Breast epithelium (tissue), 4 donors: Measurements from ENCODE around the gene CSTF1. TPM values are rescaled to one million over a fixed set of nuclear protein-coding genes. Genes with fewer than 3 reads are reported as not detected.

Experiments
- DNase-seq, 2 donors: peaks; one replicate each; pipeline ENCODE4 v3.0.0-alpha.2; 2019; ENCODE audit warnings: low spot score in 2 of 2
- H3K27ac ChIP-seq, 2 donors: fragments of 200-600 bp; sonication (generic) in 1 of 2; one replicate each; pipeline ENCODE4 v1.5.1; 2016 to 2019; ENCODE audit warnings: mild to moderate bottlenecking in 1 of 2
- H3K27me3 ChIP-seq, 2 donors: fragments of 200-600 bp; sonication (generic) in 1 of 2; one replicate each; pipeline versions ENCODE4 v1.5.1 to v1.6.0; 2017 to 2019; ENCODE audit warnings: control low read depth in 1 of 2, mild to moderate bottlenecking in 1 of 2
- H3K36me3 ChIP-seq: fragments of 200-600 bp; one replicate; pipeline ENCODE4 v1.5.1; 2019
- H3K4me1 ChIP-seq, 2 donors: fragments of 200-600 bp; sonication (generic); one replicate each; pipeline ENCODE4 v1.5.1; 2016 to 2019; ENCODE audit warnings: control low read depth in 1 of 2
- H3K4me3 ChIP-seq, 3 donors: fragments of 200-600 bp; sonication (generic); 1 replicate in 2 of 3; 2 replicates in 1 of 3; pipeline ENCODE4 v1.5.1; 2016 to 2019; ENCODE audit warnings: mild to moderate bottlenecking in 3 of 3, moderate library complexity in 2 of 3
- H3K9me3 ChIP-seq, 2 donors: fragments of 200-600 bp; sonication (generic) in 1 of 2; one replicate each; pipeline ENCODE4 v1.5.1; 2016 to 2019; ENCODE audit warnings: control low read depth in 1 of 2
- CTCF ChIP-seq, 3 donors: fragments of 450-650 bp; IDR thresholded peaks; one replicate each; pipeline ENCODE4 v1.5.1; 2016 to 2017; ENCODE audit warnings: antibody characterized with exemption in 3 of 3, mild to moderate bottlenecking in 3 of 3, moderate library complexity in 3 of 3
- POLR2A ChIP-seq: fragments of 450-650 bp; IDR thresholded peaks from one replicate; pipeline ENCODE4 v1.6.1; 2016; ENCODE audit warnings: antibody characterized with exemption, mild to moderate bottlenecking, moderate library complexity
- POLR2AphosphoS5 ChIP-seq, 3 donors: sonication (generic); formaldehyde crosslinking; IDR thresholded peaks; one replicate each; pipeline ENCODE4 v1.6.1; 2017; ENCODE audit warnings: antibody characterized with exemption in 3 of 3
- intact Hi-C: fragments of 100-400 bp; cut with DNase I; formaldehyde crosslinking; loops from one replicate; pipeline ENCODE4 v1.15.1; 2023; ENCODE audit warnings: low total_unique reads
- total RNA-seq, 3 donors: library from RNA; depleted of rRNA; stranded (reverse); fragments of >200 nt; gene quantifications; one replicate each; pipeline ENCODE4 v1.1.0, GENCODE V29; 2016

Gene CSTF1
- total RNA-seq, 3 donors from 2014 or later, result 17.1 to 53.4 (median 35.7) TPM

- H3K4me3 ChIP-seq, result no peak overlapping the region
- no peaks in the 10 kb centered on the region for H3K27me3 ChIP-seq
- intact Hi-C loops, result no loop called here
- DNase-seq, result no peak
- H3K27ac ChIP-seq, result no peak overlapping the region
- H3K9me3 ChIP-seq, result no peaks in the 10 kb centered on the region
- no peaks in the 10 kb centered on the region for H3K4me1 ChIP-seq
- H3K36me3 ChIP-seq, result no peaks in the 10 kb centered on the region
- TF ChIP-seq POLR2AphosphoS5 (IDR thresholded peaks at IDR 0.05) (no peak), CTCF (IDR thresholded peaks at IDR 0.05) (no peak), POLR2A (no peak)
Observed at GRCh38 chr20:56429941-56430340, 37.5 kb downstream of the CSTF1 start.

- Histone ChIP-seq H3K27ac (no peak overlapping the region), H3K27me3 (no peaks in the 10 kb centered on the region), H3K9me3 (no peaks in the 10 kb centered on the region), H3K4me1 (no peaks in the 10 kb centered on the region), H3K36me3 (no peaks in the 10 kb centered on the region), H3K4me3 (no peak overlapping the region)
- no peak for DNase-seq
- intact Hi-C loops, result no loop called here
- no peak for TF ChIP-seq POLR2A
- TF ChIP-seq POLR2AphosphoS5 (IDR thresholded peaks at IDR 0.05), result no peak
- TF ChIP-seq CTCF (IDR thresholded peaks at IDR 0.05), result no peak
Observed at GRCh38 chr20:56430461-56430860, 38.0 kb downstream of the CSTF1 start.

- Histone ChIP-seq H3K36me3 (no peaks in the 10 kb centered on the region), H3K9me3 (no peaks in the 10 kb centered on the region), H3K4me1 (no peaks in the 10 kb centered on the region), H3K27ac (no peak overlapping the region), H3K27me3 (no peaks in the 10 kb centered on the region), H3K4me3 (no peak overlapping the region)
- TF ChIP-seq POLR2AphosphoS5 (IDR thresholded peaks at IDR 0.05), result no peak
- no peak for TF ChIP-seq CTCF (IDR thresholded peaks at IDR 0.05)
- no peak for TF ChIP-seq POLR2A
- DNase-seq, result no peak
- intact Hi-C loops, result no loop called here
Observed at GRCh38 chr20:56430957-56431356, 38.5 kb downstream of the CSTF1 start.

GRCh38 chr20:56431471-56431870 is 39.0 kb downstream of the CSTF1 start:
- intact Hi-C loops, result no loop called here
- Histone ChIP-seq H3K36me3 (no peaks in the 10 kb centered on the region), H3K4me1 (no peaks in the 10 kb centered on the region), H3K27me3 (no peaks in the 10 kb centered on the region), H3K27ac (no peak overlapping the region), H3K9me3 (no peaks in the 10 kb centered on the region), H3K4me3 (no peak overlapping the region)
- no peak for DNase-seq
- TF ChIP-seq POLR2AphosphoS5 (IDR thresholded peaks at IDR 0.05) (no peak), POLR2A (no peak), CTCF (IDR thresholded peaks at IDR 0.05) (no peak)

- TF ChIP-seq CTCF (IDR thresholded peaks at IDR 0.05) (no peak), POLR2AphosphoS5 (IDR thresholded peaks at IDR 0.05) (no peak), POLR2A (no peak)
- Histone ChIP-seq H3K9me3 (no peaks in the 10 kb centered on the region), H3K4me1 (no peaks in the 10 kb centered on the region), H3K27me3 (no peaks in the 10 kb centered on the region), H3K36me3 (no peaks in the 10 kb centered on the region), H3K27ac (no peak overlapping the region), H3K4me3 (no peak overlapping the region)
- no peak for DNase-seq
- intact Hi-C loops, result no loop called here
Observed at GRCh38 chr20:56433221-56433879, 40.9 kb downstream of the CSTF1 start.
